GM23248 (cell line): ENCODE data around the gene CALR3.

Source experiments
- EZH2 ChIP-seq: fragments of 200-600 bp; sonication (generic); IDR thresholded peaks from 2 replicates; pipeline ENCODE4 v1.6.1; 2018; ENCODE audit warnings: antibody characterized with exemption, mild to moderate bottlenecking; ENCODE audit not compliant: insufficient read depth, poor library complexity, severe bottlenecking
- EZH2phosphoT487 ChIP-seq: fragments of 200-600 bp; sonication (generic); IDR thresholded peaks from 2 replicates; pipeline ENCODE4 v1.6.1; 2018; ENCODE audit warnings: antibody characterized with exemption, moderate library complexity, mild to moderate bottlenecking, low read depth; ENCODE audit not compliant: insufficient read depth

GRCh38 chr19:16446108-16446723 is 49.8 kb downstream of the CALR3 start:
- TF ChIP-seq EZH2 (no peak), EZH2phosphoT487 (no peak)
